H9 (cell line): ENCODE measurements around the gene XXYLT1. TPM values are rescaled to one million over a fixed set of nuclear protein-coding genes. Genes with fewer than 3 reads are reported as not detected.

Experiments used
- DNase-seq: peaks from one replicate; pipeline ENCODE4 v3.0.0-alpha.2; 2017
- H2AFZ ChIP-seq: one replicate; pipeline ENCODE4 v1.6.1; 2013; ENCODE audit warnings: mild to moderate bottlenecking, low read length, control low read depth, moderate library complexity
- H2AK5ac ChIP-seq: 2 replicates; pipeline ENCODE4 v1.6.1; 2013; ENCODE audit warnings: low read length, control low read depth, mixed read lengths; ENCODE audit not compliant: insufficient read length
- H2BK120ac ChIP-seq: one replicate; pipeline ENCODE4 v1.6.1; 2013; ENCODE audit warnings: low read depth, mild to moderate bottlenecking, low read length, control low read depth, inconsistent platforms; ENCODE audit not compliant: poor library complexity, severe bottlenecking
- H2BK12ac ChIP-seq: 2 replicates; pipeline ENCODE4 v1.6.1; 2013; ENCODE audit warnings: low read length, control low read depth, mixed read lengths, low read depth; ENCODE audit not compliant: insufficient read length
- H2BK15ac ChIP-seq: 2 replicates; pipeline ENCODE4 v1.6.1; 2013; ENCODE audit warnings: low read depth, low read length, control low read depth
- H2BK20ac ChIP-seq: one replicate; pipeline ENCODE4 v1.6.1; 2013; ENCODE audit warnings: low read depth, mild to moderate bottlenecking, low read length, control low read depth, inconsistent platforms; ENCODE audit not compliant: poor library complexity, severe bottlenecking
- H2BK5ac ChIP-seq: 2 replicates; pipeline ENCODE4 v1.6.1; 2013; ENCODE audit warnings: low read length, control low read depth, mixed read lengths; ENCODE audit not compliant: insufficient read length
- H3K14ac ChIP-seq: 2 replicates; pipeline ENCODE4 v1.6.1; 2013; ENCODE audit warnings: low read length, control low read depth; ENCODE audit not compliant: insufficient read depth
- H3K18ac ChIP-seq: 2 replicates; pipeline ENCODE4 v1.6.1; 2013; ENCODE audit warnings: low read depth, mild to moderate bottlenecking, mixed read lengths, low read length, control low read depth; ENCODE audit not compliant: insufficient read length
- H3K23ac ChIP-seq: 2 replicates; pipeline ENCODE4 v1.6.1; 2013; ENCODE audit warnings: low read length, control low read depth, mixed read lengths, low read depth; ENCODE audit not compliant: insufficient read length
- H3K23me2 ChIP-seq: 2 replicates; pipeline ENCODE4 v1.6.1; 2013; ENCODE audit warnings: low read depth, mild to moderate bottlenecking, mixed read lengths, low read length, control low read depth; ENCODE audit not compliant: insufficient read length, poor library complexity, severe bottlenecking
- H3K27ac ChIP-seq: 2 replicates; pipeline ENCODE4 v1.5.1; 2013; ENCODE audit warnings: low read length, control low read depth, mixed read lengths, low read depth; ENCODE audit not compliant: insufficient read length
- H3K27me3 ChIP-seq: 2 replicates; pipeline ENCODE4 v1.6.1; 2013; ENCODE audit warnings: low read length, control low read depth, inconsistent platforms; ENCODE audit not compliant: insufficient read depth
- H3K4ac ChIP-seq: 2 replicates; pipeline ENCODE4 v1.6.1; 2013; ENCODE audit warnings: low read depth, mild to moderate bottlenecking, control low read depth, inconsistent platforms, low read length, moderate library complexity
- H3K4me1 ChIP-seq: 2 replicates; pipeline ENCODE4 v1.6.1; 2013; ENCODE audit warnings: low read length, control low read depth, inconsistent platforms; ENCODE audit not compliant: insufficient read depth
- H3K4me2 ChIP-seq: 2 replicates; pipeline ENCODE4 v1.6.1; 2013; ENCODE audit warnings: low read length, control low read depth, mixed read lengths; ENCODE audit not compliant: insufficient read length, insufficient read depth
- H3K56ac ChIP-seq: 2 replicates; pipeline ENCODE4 v1.6.1; 2013; ENCODE audit warnings: low read depth, mild to moderate bottlenecking, mixed read lengths, low read length, control low read depth; ENCODE audit not compliant: insufficient read length
- H3K79me1 ChIP-seq: 2 replicates; pipeline ENCODE4 v1.6.1; 2013; ENCODE audit warnings: low read depth, mild to moderate bottlenecking, moderate library complexity, low read length, control low read depth, inconsistent platforms; ENCODE audit not compliant: insufficient read depth, poor library complexity, severe bottlenecking
- H3K79me2 ChIP-seq: 2 replicates; pipeline ENCODE4 v1.6.1; 2013; ENCODE audit warnings: low read length, control low read depth, inconsistent platforms; ENCODE audit not compliant: insufficient read depth
- H3K9ac ChIP-seq: 2 replicates; pipeline ENCODE4 v1.6.1; 2013; ENCODE audit warnings: low read length, control low read depth, mixed read lengths; ENCODE audit not compliant: insufficient read length; ENCODE audit errors: extremely low read depth
- H3K9me3 ChIP-seq: one replicate; pipeline ENCODE4 v1.6.1; 2013; ENCODE audit warnings: low read depth, low read length, inconsistent platforms; ENCODE audit not compliant: control insufficient read depth
- H3T11ph ChIP-seq: one replicate; pipeline ENCODE4 v1.6.1; 2013; ENCODE audit warnings: mild to moderate bottlenecking, low read length, control low read depth, inconsistent platforms
- H4K20me1 ChIP-seq: one replicate; pipeline ENCODE4 v1.6.1; 2013; ENCODE audit not compliant: control insufficient read depth, insufficient read length, insufficient read depth
- H4K5ac ChIP-seq: 2 replicates; pipeline ENCODE4 v1.6.1; 2013; ENCODE audit warnings: low read depth, mild to moderate bottlenecking, mixed read lengths, low read length, control low read depth; ENCODE audit not compliant: insufficient read length
- H4K8ac ChIP-seq: replicated peaks from 2 replicates; pipeline ENCODE4 v1.6.1; 2013; ENCODE audit warnings: low read length, control low read depth, mixed read lengths, low read depth; ENCODE audit not compliant: insufficient read length
- H4K91ac ChIP-seq: 2 replicates; pipeline ENCODE4 v1.6.1; 2013; ENCODE audit warnings: low read depth, mild to moderate bottlenecking, moderate library complexity, mixed read lengths, low read length, control low read depth; ENCODE audit not compliant: insufficient read length
- H3K27ac Mint-ChIP-seq, 3 experiments: 2 replicates in 2 of 3; 3 replicates in 1 of 3; pipeline ENCODE4 v1.8.0; 2020 to 2021; ENCODE audit warnings: mixed read lengths in 3 of 3, mild to moderate bottlenecking in 1 of 3, moderate library complexity in 1 of 3
- H3K27me3 Mint-ChIP-seq: 2 replicates; pipeline ENCODE4 v1.8.0; 2021; ENCODE audit warnings: low read depth, mild to moderate bottlenecking, moderate library complexity, mixed read lengths
- H3K36me3 Mint-ChIP-seq, 3 experiments: 2 replicates in 2 of 3; 3 replicates in 1 of 3; pipeline ENCODE4 v1.8.0; 2020 to 2021; ENCODE audit warnings: low read depth in 3 of 3, mixed read lengths in 3 of 3; ENCODE audit not compliant: insufficient read depth in 1 of 3
- H3K4me1 Mint-ChIP-seq, 2 experiments: 2 replicates each; pipeline ENCODE4 v1.8.0; 2020; ENCODE audit warnings: mixed read lengths in 2 of 2
- H3K4me3 Mint-ChIP-seq, 2 experiments: 2 replicates in 1 of 2; 3 replicates in 1 of 2; pipeline ENCODE4 v1.8.0; 2020 to 2021; ENCODE audit warnings: mild to moderate bottlenecking in 2 of 2, mixed read lengths in 2 of 2, moderate library complexity in 1 of 2
- H3K9me3 Mint-ChIP-seq, 2 experiments: 2 replicates in 1 of 2; 3 replicates in 1 of 2; pipeline ENCODE4 v1.8.0; 2020; ENCODE audit warnings: mild to moderate bottlenecking in 2 of 2, mixed read lengths in 2 of 2, moderate library complexity in 1 of 2
- WGBS: extraction: QIAGEN DNeasy Blood & Tissue Kit; methylation state at CpG from one replicate; pipeline ENCODE4 v1.1.7; 2013; ENCODE audit warnings: missing lambda C conversion rate, low lambda C conversion rate, mixed read lengths; ENCODE audit not compliant: insufficient read length; ENCODE audit errors: extremely low coverage; 5-methylcytosine and 5-hydroxymethylcytosine counted together
- total RNA-seq: library from RNA; stranded (reverse); gene quantifications from 2 replicates; pipeline ENCODE4 v1.2.1, GENCODE V29; 2021
- TF ChIP-seq, protein P1 (sequence below): fragments of 200-600 bp; sonication (generic); conservative IDR thresholded peaks from 3 replicates; pipeline ENCODE4 v1.8.0; 2021; ENCODE audit warnings: antibody characterized with exemption, mild to moderate bottlenecking

Gene XXYLT1
- total RNA-seq, 1 experiment from 2014 or later: 22.7 TPM

DNA sequence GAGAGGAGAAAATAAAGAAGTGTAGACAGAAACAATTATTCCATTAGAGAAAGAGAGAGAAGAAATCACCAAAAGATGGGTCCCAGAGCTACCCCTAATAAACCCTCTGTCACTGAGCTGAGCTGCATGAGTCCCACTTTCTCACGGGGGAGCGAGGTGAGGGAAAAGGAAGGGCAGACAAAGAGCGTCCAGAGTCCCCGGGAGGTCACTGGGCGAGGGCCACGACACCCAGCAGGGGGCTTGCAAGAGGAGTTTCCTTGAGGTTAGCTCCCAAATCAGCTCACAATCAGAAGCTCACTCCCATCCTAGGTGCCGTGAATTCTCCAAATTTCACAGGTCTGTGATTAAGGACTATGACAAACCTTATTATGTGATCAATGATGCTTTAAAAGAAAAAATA is 62.3 kb downstream of the XXYLT1 start:
- peaks cover 4% of the 10 kb centered on the region for H3K79me1 ChIP-seq
- no peak overlapping the region for H4K5ac ChIP-seq
- H3T11ph ChIP-seq: no peak overlapping the region
- no peak overlapping the region for H4K91ac ChIP-seq
- no peak overlapping the region for H3K14ac ChIP-seq
- no peaks in the 10 kb centered on the region for H3K9me3 ChIP-seq
- TF ChIP-seq, protein P1, sequence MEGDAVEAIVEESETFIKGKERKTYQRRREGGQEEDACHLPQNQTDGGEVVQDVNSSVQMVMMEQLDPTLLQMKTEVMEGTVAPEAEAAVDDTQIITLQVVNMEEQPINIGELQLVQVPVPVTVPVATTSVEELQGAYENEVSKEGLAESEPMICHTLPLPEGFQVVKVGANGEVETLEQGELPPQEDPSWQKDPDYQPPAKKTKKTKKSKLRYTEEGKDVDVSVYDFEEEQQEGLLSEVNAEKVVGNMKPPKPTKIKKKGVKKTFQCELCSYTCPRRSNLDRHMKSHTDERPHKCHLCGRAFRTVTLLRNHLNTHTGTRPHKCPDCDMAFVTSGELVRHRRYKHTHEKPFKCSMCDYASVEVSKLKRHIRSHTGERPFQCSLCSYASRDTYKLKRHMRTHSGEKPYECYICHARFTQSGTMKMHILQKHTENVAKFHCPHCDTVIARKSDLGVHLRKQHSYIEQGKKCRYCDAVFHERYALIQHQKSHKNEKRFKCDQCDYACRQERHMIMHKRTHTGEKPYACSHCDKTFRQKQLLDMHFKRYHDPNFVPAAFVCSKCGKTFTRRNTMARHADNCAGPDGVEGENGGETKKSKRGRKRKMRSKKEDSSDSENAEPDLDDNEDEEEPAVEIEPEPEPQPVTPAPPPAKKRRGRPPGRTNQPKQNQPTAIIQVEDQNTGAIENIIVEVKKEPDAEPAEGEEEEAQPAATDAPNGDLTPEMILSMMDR: no peak
- H3K23me2 ChIP-seq: no peaks in the 10 kb centered on the region
- H2AFZ ChIP-seq: no peak overlapping the region
- H3K4me1 ChIP-seq: peaks cover under 1% of the 10 kb centered on the region
- Mint-ChIP-seq H3K9me3 (no peaks in the 10 kb centered on the region; a peak in 2 of 5 replicates), H3K36me3 (peaks cover 8 to 22% (median 15%) of the 10 kb centered on the region in 3 experiments; a peak in 6 of 7 replicates), H3K4me3 (no peak overlapping the region), H3K27ac (peak overlapping the region; percentile 36 to 65 (median 46); a peak in 5 of 7 replicates), H3K27me3 (no peaks in the 10 kb centered on the region; the same call in 1 of the 2 replicates), H3K4me1 (peaks cover 36 to 40% of the 10 kb centered on the region in 2 experiments)
- no peak overlapping the region for H3K4ac ChIP-seq
- H3K56ac ChIP-seq: no peak overlapping the region
- H2BK5ac ChIP-seq: no peak overlapping the region
- no peak overlapping the region for H2BK20ac ChIP-seq
- no peak overlapping the region for H2AK5ac ChIP-seq
- no peak overlapping the region for H3K4me2 ChIP-seq
- no CpG with 5 or more reads among the region's 7 CpGs for WGBS
- H3K27ac ChIP-seq: no peak overlapping the region
- no peak overlapping the region for H4K8ac ChIP-seq
- H3K27me3 ChIP-seq: no peaks in the 10 kb centered on the region
- H3K23ac ChIP-seq: no peak overlapping the region
- peaks cover 2% of the 10 kb centered on the region; the same call in 1 of the 2 replicates for H3K79me2 ChIP-seq
- no peak for DNase-seq
- no peaks in the 10 kb centered on the region for H4K20me1 ChIP-seq
- no peak overlapping the region for H2BK12ac ChIP-seq
- H2BK120ac ChIP-seq: no peak overlapping the region
- no peak overlapping the region for H3K9ac ChIP-seq
- H2BK15ac ChIP-seq: no peak overlapping the region
- no peak overlapping the region for H3K18ac ChIP-seq
